Stomach (tissue), 4 donors: ENCODE data around the gene GLIPR1.

ENCODE experiments used
- CTCF ChIP-seq, 7 experiments: fragments of 450-650 bp in 4 of 7; fragments of 200-600 bp in 3 of 7; sonication (generic) in 3 of 7; IDR thresholded peaks; one replicate each; pipeline ENCODE4 v1.5.1; 2016 to 2019; ENCODE audit warnings: antibody characterized with exemption in 7 of 7, control low read depth in 2 of 7, mild to moderate bottlenecking in 1 of 7
- POLR2A ChIP-seq, 4 donors: fragments of 450-650 bp; IDR thresholded peaks; one replicate each; pipeline ENCODE4 v1.6.1; 2016; ENCODE audit warnings: antibody characterized with exemption in 4 of 4, control low read depth in 2 of 4, mild to moderate bottlenecking in 1 of 4, moderate library complexity in 1 of 4

- TF ChIP-seq CTCF (IDR thresholded peaks at IDR 0.05) (no peak), POLR2A (IDR thresholded peaks at IDR 0.05) (no peak)
Observed at GRCh38 chr12:75460204-75460603, 20.4 kb upstream of the GLIPR1 start.
